Measurements from ENCODE around the gene SYT3. TPM values are rescaled to one million over a fixed set of nuclear protein-coding genes. Genes with fewer than 3 reads are reported as not detected.

Gene SYT3
- total and polyA plus RNA-seq, 2 experiments from 2014 or later = 10.0 to 25.5 TPM

- H2AFZ ChIP-seq = no peak overlapping the region
- H3K27ac ChIP-seq (ENCODE audit: low read depth) = no peak overlapping the region
- H3K36me3 ChIP-seq (ENCODE audit: insufficient read depth) = no peaks in the 10 kb centered on the region
- no peak for TF ChIP-seq ZNF114 (CRISPR knock-in tag; IDR thresholded peaks at IDR 0.05)
- TF ChIP-seq POLR2AphosphoS5 (IDR thresholded peaks at IDR 0.05; ENCODE audit: low read depth) = no peak
- TF ChIP-seq ZNF462 (CRISPR knock-in tag; IDR thresholded peaks at IDR 0.05) = no peak
- no peak for TF ChIP-seq CREB1 (CRISPR knock-in tag; IDR thresholded peaks at IDR 0.05; ENCODE audit: low read depth)
- no peak for TF ChIP-seq CTCF (conservative IDR thresholded peaks at IDR 0.05; ENCODE audit: low read depth in 2 of 2)
- no peak for TF ChIP-seq REST (IDR thresholded peaks at IDR 0.05; ENCODE audit: unreplicated experiment)
- no peak for TF ChIP-seq EZH2phosphoT487 (IDR thresholded peaks at IDR 0.05; ENCODE audit: unreplicated experiment)
- no peak for TF ChIP-seq ZNF331 (CRISPR knock-in tag; IDR thresholded peaks at IDR 0.05; ENCODE audit: low read depth)
- H3K79me2 ChIP-seq (replicated peaks; ENCODE audit: insufficient read depth) = no peaks in the 10 kb centered on the region
- H3K9me2 ChIP-seq (ENCODE audit: insufficient read depth) = no peaks in the 10 kb centered on the region
- no peaks in the 10 kb centered on the region for H3K4me1 Mint-ChIP-seq
- peaks cover 16% of the 10 kb centered on the region for H3K27me3 Mint-ChIP-seq (ENCODE audit: insufficient read depth, low read depth, poor library complexity)
- no peak overlapping the region for H3K4me3 Mint-ChIP-seq
- H3K4me3 ChIP-seq = 0 out of 2 replicates have a peak overlapping the region, but pooled peaks have one; percentile 25
- H3K4me1 ChIP-seq (ENCODE audit: insufficient read depth) = peaks cover 30% of the 10 kb centered on the region
- H3F3A ChIP-seq (replicated peaks; ENCODE audit: low read depth) = peaks cover 9% of the 10 kb centered on the region; the same call in 1 of the 2 replicates
- peaks cover 96% of the 10 kb centered on the region for H3K9me3 Mint-ChIP-seq
- DNase-seq (ENCODE audit: low spot score) = peak; percentile 86
- no peaks in the 10 kb centered on the region for H4K20me1 ChIP-seq (replicated peaks; ENCODE audit: insufficient read depth)
- no peak; the same call in 1 of the 3 replicates for ATAC-seq
- no peak overlapping the region for H3K27ac Mint-ChIP-seq
- H3K27me3 ChIP-seq (ENCODE audit: insufficient read depth) = peaks cover 62% of the 10 kb centered on the region
- H3K4me2 ChIP-seq = peak overlapping the region; percentile 45; the same call in 1 of the 2 replicates
- H3K36me3 Mint-ChIP-seq (ENCODE audit: low read depth) = peaks cover 55% of the 10 kb centered on the region
Observed at GRCh38 chr19:50679177-50680125, 39.8 kb upstream of the SYT3 start.

All from GM23338 (cell line).